Endometrial microvascular endothelial cells (primary cell): ENCODE results near the gene TNS4. TPM values are rescaled to one million over a fixed set of nuclear protein-coding genes. Genes with fewer than 3 reads are reported as not detected.

ENCODE experiments used
- in situ Hi-C: cut with HindIII; loops from 2 replicates; pipeline ENCODE4 v1.10.0; 2017; ENCODE audit warnings: low sequenced_read_pairs, low pct_unique_long_range_greater_than_20kb; ENCODE audit errors: inconsistent ontology term
- total RNA-seq: library from RNA; depleted of rRNA; stranded (reverse); fragments of >200 nt; gene quantifications from one replicate; pipeline ENCODE4 v1.2.3, GENCODE V29; 2015; ENCODE audit errors: inconsistent ontology term

Gene TNS4, protein sequence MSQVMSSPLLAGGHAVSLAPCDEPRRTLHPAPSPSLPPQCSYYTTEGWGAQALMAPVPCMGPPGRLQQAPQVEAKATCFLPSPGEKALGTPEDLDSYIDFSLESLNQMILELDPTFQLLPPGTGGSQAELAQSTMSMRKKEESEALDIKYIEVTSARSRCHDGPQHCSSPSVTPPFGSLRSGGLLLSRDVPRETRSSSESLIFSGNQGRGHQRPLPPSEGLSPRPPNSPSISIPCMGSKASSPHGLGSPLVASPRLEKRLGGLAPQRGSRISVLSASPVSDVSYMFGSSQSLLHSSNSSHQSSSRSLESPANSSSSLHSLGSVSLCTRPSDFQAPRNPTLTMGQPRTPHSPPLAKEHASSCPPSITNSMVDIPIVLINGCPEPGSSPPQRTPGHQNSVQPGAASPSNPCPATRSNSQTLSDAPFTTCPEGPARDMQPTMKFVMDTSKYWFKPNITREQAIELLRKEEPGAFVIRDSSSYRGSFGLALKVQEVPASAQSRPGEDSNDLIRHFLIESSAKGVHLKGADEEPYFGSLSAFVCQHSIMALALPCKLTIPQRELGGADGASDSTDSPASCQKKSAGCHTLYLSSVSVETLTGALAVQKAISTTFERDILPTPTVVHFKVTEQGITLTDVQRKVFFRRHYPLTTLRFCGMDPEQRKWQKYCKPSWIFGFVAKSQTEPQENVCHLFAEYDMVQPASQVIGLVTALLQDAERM
- not detected for total RNA-seq

DNA sequence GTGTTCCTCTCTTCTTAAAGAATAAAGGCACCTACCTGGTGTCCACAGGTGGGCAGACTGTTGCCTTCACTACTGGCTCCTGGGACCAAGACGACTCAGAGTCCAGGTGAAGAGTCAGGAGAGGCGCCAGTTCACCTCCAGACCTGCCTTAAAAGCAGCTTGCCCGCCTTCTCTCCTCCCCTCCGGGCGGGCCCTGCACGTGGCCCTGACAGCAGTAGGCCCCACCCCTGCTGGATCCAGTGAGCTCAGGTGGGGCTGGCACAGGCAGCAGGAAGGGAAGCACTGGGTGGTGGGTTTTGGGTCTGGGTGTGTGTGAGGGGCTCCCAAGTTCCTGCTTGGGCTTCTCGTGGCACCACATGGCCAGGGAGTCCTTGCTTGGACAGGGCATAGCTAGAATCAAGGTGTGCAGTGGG is at the start of gene TNS4:
Gene TNS4 (minus strand): TSS at position 125 of the 413 bp plus-strand sequence. CDS start 5,198 bp downstream, outside the sequence.
- in situ Hi-C loops, result no loop called here

GRCh38 chr17:40550608-40551007 is 49.2 kb upstream of the TNS4 start:
- in situ Hi-C loops, result no loop called here

- in situ Hi-C loops, result loop anchor here (10.0 kb wide), 1 partner anchor 104 kb away; the partner anchor contains the start of gene IGFBP4
Observed at GRCh38 chr17:40548982-40549685, 47.7 kb upstream of the TNS4 start.

DNA sequence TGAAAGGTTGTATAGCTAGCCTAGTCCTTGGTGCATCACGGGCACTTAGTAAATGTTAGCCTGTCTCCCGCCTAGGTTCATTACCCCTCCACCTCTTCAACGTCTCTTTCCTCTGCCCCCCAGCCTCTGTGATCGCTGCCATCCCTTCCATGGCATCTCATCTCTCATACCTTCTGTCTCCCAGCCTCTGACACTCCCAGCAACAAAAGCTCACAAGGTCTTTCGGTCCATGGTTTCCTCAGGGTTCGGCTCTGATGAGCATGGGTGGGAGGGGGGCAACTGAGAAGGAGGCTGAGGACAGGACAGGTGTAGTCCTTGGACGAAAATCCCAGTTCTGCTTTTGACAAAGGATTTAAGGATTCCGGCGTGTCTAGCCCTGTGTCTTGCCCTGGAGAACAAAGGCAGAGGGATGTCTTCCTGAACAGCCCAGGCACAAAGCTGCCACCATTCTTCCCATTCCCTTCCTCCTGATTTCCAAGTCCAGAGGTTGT is 47.1 kb upstream of the TNS4 start:
- in situ Hi-C loops, result loop anchor here (10.0 kb wide), 1 partner anchor 104 kb away; the partner anchor contains the start of gene IGFBP4

DNA sequence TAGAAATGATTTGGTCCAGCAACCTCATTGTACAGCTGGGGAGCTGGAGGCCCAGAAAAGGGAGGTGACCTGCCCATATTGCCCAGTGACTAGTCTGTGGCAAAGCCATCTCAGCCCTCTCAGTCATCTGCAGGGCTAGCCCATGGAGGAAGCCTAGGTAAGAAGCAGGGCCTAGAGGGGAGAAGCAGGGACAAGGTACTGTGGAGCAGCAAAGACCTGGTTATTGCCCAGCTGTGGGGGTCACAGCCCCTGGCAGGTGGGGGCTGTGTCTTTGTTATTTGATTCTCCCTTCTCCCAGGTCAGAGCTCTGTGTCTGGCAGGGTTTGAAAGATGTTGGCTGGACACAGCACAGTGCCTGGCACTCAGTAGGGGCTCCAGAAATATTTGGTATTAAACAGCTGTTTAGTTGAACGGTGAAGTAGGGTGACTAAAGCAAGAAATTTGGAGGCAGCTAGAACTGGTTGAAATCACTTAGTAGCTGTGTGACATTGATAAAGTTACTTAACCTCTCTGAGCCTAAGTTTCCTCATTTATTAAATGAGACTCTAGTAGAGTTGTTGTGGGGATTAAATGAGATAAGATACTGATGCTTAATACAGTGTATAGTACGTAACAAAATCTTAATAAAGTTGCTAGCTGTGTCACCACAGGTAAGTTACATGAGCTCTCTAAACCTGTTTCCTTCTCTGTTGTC is 46.5 kb upstream of the TNS4 start:
- in situ Hi-C loops, result loop anchor here (10.0 kb wide), 1 partner anchor 103 kb away; the partner anchor contains the start of gene IGFBP4

- in situ Hi-C loops, result loop anchor here (10.0 kb wide), 1 partner anchor 102 kb away; the partner anchor contains the start of gene IGFBP4
Observed at GRCh38 chr17:40547079-40547784, 45.8 kb upstream of the TNS4 start.

DNA sequence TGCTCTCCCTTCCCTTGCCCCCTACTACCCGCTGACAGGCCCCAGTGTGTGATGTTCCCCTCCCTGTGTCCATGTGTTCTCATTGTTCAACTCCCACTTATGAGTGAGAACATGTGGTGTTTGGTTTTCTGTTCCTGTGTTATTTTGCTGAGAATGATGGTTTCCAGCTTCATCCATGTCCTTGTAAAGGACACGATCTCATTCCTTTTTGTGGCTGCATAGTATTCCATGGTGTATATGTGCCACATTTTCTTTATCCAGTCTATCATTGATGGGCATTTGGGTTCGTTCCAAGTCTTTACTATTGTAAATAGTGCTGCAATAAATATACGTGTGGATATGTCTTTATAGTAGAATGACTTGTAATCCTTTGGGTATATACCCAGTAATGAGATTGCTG is 45.1 kb upstream of the TNS4 start:
- in situ Hi-C loops, result loop anchor here (10.0 kb wide), 1 partner anchor 102 kb away; the partner anchor contains the start of gene IGFBP4

DNA sequence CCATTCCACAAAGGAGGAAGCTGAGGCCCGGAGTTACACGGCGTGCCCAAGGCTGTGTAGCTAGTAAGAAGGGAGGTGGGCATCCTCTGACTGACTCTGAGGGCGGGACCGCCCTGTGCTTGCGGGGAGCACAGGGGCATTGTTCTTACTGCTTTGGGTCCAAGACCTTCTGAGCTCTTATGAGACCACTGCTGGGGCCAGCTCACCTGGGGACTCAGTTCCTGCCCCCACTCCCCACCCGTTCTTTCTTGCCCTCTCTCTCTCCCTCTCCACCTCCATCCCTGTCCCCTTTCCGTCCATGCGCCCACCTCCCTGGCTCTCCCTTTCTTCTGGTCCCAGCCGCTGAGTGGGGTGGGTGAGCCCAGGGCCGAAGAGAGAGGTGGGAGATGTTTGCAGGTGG is 44.2 kb upstream of the TNS4 start:
- in situ Hi-C loops, result loop anchor here (10.0 kb wide), 1 partner anchor 101 kb away; the partner anchor contains the start of gene IGFBP4

GRCh38 chr17:40542558-40543411 is 41.4 kb upstream of the TNS4 start:
- in situ Hi-C loops, result loop anchor here (10.0 kb wide), 1 partner anchor 98 kb away; the partner anchor contains the start of gene IGFBP4

DNA sequence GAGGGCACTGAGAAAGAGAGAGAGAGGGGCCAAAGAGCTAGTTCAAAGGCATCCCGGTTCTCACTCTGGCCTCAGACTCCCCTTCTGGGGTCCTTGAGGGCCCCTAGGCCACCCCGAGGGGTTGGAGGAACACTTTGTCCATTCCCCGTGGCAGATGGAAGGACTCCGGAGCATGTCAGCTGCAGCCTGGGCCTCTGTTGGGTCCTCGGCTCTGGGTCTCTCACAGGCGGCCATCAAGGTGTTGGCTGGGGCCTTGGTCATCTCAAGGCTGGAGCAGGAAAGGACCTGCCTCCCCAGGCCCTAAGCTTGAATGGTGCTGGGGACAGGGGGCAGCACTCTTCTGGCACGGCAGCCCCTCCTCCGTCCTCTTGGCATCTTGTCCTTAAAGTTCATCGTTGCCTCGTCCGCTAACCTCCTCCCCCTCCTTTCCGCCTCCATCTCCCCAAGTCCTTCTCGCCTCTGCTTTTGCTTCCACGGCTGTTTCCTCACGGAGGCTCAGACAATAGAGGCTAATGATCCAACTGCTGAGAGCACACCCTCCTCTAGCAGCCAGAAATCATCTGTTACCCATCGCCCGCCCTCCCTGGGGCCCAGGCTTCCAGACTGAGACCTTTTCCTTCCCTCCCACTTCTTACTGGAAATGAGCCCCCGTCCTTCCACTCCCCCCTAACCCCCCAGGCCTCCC is 40.6 kb upstream of the TNS4 start:
- in situ Hi-C loops, result loop anchor here (10.0 kb wide), 1 partner anchor 97 kb away; the partner anchor contains the start of gene IGFBP4

DNA sequence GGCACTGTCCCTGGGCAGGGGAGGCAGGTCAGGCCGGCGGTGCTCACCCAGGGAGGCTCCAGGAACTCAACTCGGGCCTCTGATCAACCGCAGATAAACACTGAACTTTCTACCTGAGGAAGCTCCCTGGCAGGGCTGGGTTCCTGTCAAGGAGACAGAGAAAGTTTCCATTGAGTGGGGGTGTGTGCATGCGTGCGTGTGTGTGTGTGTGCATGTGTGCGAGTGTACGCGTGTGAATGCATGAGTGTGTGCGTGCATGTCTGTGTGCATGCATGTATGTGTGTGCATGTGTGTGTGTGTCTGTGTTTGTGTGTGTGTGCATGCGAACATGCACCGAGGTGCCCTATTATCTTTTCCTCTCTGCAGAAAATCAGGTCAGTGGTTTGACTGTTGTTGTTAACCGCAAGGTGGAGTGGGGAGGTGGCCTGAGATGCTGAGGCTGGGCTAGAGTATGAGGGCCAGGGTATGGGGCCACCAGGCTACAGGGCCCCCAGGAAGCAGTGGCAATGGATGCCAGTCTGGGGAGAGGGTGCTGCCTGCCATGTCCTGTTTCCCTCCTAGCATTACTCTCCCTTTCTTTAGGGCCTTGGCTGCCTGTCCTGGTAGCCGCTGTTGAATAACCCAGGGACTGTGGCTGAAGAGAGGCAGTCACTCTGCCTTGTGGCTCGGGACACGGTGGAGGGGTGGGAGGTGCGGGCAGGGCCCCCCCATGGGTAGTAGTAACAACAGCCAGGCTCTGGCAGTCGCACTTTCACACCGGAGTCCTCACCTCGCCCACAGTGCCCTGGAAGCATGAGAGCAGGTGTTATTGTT is 39.8 kb upstream of the TNS4 start:
- in situ Hi-C loops, result loop anchor here (10.0 kb wide), 1 partner anchor 96 kb away; the partner anchor contains the start of gene IGFBP4

DNA sequence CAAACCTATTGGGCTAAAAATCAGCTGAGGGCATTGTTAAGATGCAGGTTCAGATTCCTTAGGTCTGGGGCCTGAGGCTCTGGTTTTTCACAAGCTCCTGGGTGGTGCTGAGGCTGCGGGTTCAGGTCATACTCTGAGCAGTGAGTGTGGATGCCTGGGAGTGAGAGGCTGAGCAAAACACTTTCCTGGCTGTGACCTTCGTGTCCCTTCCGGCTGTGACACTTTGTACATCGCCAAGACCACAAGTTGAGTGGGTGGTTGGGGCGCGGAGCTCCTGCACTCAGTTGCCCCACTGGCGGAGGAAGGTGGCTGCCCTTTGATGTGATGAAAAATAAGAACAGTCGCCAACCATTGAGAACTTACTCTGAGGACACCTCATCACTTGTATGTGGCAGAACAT is 39.0 kb upstream of the TNS4 start:
- in situ Hi-C loops, result loop anchor here (10.0 kb wide), 1 partner anchor 96 kb away; the partner anchor contains the start of gene IGFBP4

- in situ Hi-C loops, result loop anchor here (10.0 kb wide), 1 partner anchor 95 kb away; the partner anchor contains the start of gene IGFBP4
Observed at GRCh38 chr17:40539711-40540411, 38.4 kb upstream of the TNS4 start.

- in situ Hi-C loops, result no loop called here
Observed at GRCh38 chr17:40538936-40539705, 37.7 kb upstream of the TNS4 start.
